ENCODE results near the gene PHF5A. TPM values are rescaled to one million over a fixed set of nuclear protein-coding genes. Genes with fewer than 3 reads are reported as not detected.

Gene PHF5A
- total and polyA plus RNA-seq, 10 of the 15 experiments (the other 5 are each of a cell fraction or from before 2014, with no cell fraction given): 40.5 to 115 (median 79.2) TPM

- RAD21 ChIA-PET (ENCODE audit: unreplicated experiment): interaction anchor here (1.0 to 4.6 kb wide), 9 partner anchors 11 to 97 kb away, joined by 3 to 60 read pairs (median 5); partner anchors contain the start of genes ACO2, PHF5A and TOB2
- no peak overlapping the region for H3K4me2 ChIP-seq (ENCODE audit: control insufficient read depth, insufficient read depth)
- DNase-seq (ENCODE audit: low read depth, low spot score) (no peak), FAIRE-seq (no peak), ATAC-seq (no peak)
- H4K20me1 ChIP-seq (ENCODE audit: control insufficient read depth, insufficient read depth): no peaks in the 10 kb centered on the region
- H3K9ac ChIP-seq (ENCODE audit: control insufficient read depth, insufficient read depth, low read length): no peak overlapping the region
- POLR2A ChIA-PET: interaction anchor here (2.0 to 2.3 kb wide), 2 partner anchors 21 to 28 kb away, joined by 6 read pairs; no protein-coding TSS in a partner anchor
- H3K27ac ChIP-seq (ENCODE audit: control insufficient read depth, insufficient read depth): no peak overlapping the region
- no peaks in the 10 kb centered on the region for H3K4me1 ChIP-seq (ENCODE audit: control insufficient read depth, insufficient read depth, low read length)
- no peak overlapping the region for H2AFZ ChIP-seq (ENCODE audit: control insufficient read depth, low read depth, low read length)
- intact Hi-C loops (cut with micrococcal nuclease; ENCODE audit: unreplicated experiment): loop anchor here (5.0 kb wide), 2 partner anchors 33 to 53 kb away; partner anchors contain the start of genes ACO2, PHF5A and TOB2
- CTCF ChIA-PET: interaction anchor here (0.6 to 3.3 kb wide), 8 partner anchors 11 to 97 kb away, joined by 3 to 58 read pairs (median 6); partner anchors contain the start of genes ACO2 and PHF5A
- TF ChIP-seq USF1 (IDR thresholded peaks at IDR 0.05; ENCODE audit: borderline replicate concordance, extremely low read length, insufficient read depth, low read depth, low read length) (no peak), PML (IDR thresholded peaks at IDR 0.05; ENCODE audit: low read length) (no peak), MYC (IDR thresholded peaks at IDR 0.05; ENCODE audit: insufficient read depth, insufficient read length, insufficient replicate concordance, low read length, severe bottlenecking) (no peak), ZBTB11 (CRISPR knock-in tag; IDR thresholded peaks at IDR 0.05) (no peak), NR2C2 (IDR thresholded peaks at IDR 0.05; ENCODE audit: borderline replicate concordance, control insufficient read depth, insufficient read length, low read depth) (no peak), MYB (IDR thresholded peaks at IDR 0.05; ENCODE audit: borderline replicate concordance, low read depth, low read length) (no peak), HDAC6 (IDR thresholded peaks at IDR 0.05; ENCODE audit: unreplicated experiment) (no peak), ZNF24 (IDR thresholded peaks at IDR 0.05) (no peak), BMI1 (IDR thresholded peaks at IDR 0.05; ENCODE audit: borderline replicate concordance) (no peak), ATF3 (IDR thresholded peaks at IDR 0.05; ENCODE audit: borderline replicate concordance, extremely low read depth, low read depth, low read length) (no peak), RAD21 (IDR thresholded peaks at IDR 0.05; ENCODE audit: insufficient read depth, low read depth, low read length) (no peak), IKZF2 (IDR thresholded peaks at IDR 0.05) (no peak), MEF2B (IDR thresholded peaks at IDR 0.05; ENCODE audit: partially characterized antibody, poor library complexity, severe bottlenecking) (no peak), SPI1 (IDR thresholded peaks at IDR 0.05; ENCODE audit: borderline replicate concordance, insufficient read depth, low read depth, low read length) (no peak), ATF2 (IDR thresholded peaks at IDR 0.05; ENCODE audit: low read length) (no peak), BRCA1 (IDR thresholded peaks at IDR 0.05; ENCODE audit: low read depth, low read length) (no peak), SP1 (IDR thresholded peaks at IDR 0.05; ENCODE audit: low read depth, low read length) (no peak), MAX (IDR thresholded peaks at IDR 0.05; ENCODE audit: low read depth, low read length) (no peak)
- no peaks in the 10 kb centered on the region for H3K27me3 ChIP-seq (replicated peaks in 1 of 2; ENCODE audit: control insufficient read depth in 2 of 2, insufficient read depth in 2 of 2, low read length in 1 of 2)
- H3K36me3 ChIP-seq (ENCODE audit: control insufficient read depth in 2 of 2, insufficient read depth in 2 of 2, low read length in 1 of 2): peaks cover 14 to 22% of the 10 kb centered on the region in 2 experiments; a peak in 3 of 4 replicates
- peaks cover 2% of the 10 kb centered on the region for H3K79me2 ChIP-seq (ENCODE audit: control insufficient read depth, insufficient read depth, low read length)
- in situ Hi-C loops (cut with MboI): no loop called here
- H3K4me3 ChIP-seq: no peak overlapping the region
- no TSS peak for BruUV-seq (replicated peaks)
- SMC1A ChIA-PET (ENCODE audit: uncharacterized antibody, unreplicated experiment): interaction anchor here (0.9 to 5.4 kb wide), 11 partner anchors 12 to 97 kb away, joined by 3 to 62 read pairs (median 5); partner anchors contain the start of genes ACO2, PHF5A and TOB2
- no peaks in the 10 kb centered on the region for H3K9me3 ChIP-seq (replicated peaks; ENCODE audit: control insufficient read depth, insufficient read depth, low read length)
- WGBS (ENCODE audit: insufficient coverage, insufficient replicate concordance, low lambda C conversion rate, missing lambda C conversion rate): 70% methylated on average over 7 of the region's 7 CpGs
These were observed 31.8 kb upstream of the PHF5A start for GRCh38 chr22:41500303-41500702.
